ENCODE measurements around the gene TBC1D2B. TPM values are rescaled to one million over a fixed set of nuclear protein-coding genes. Genes with fewer than 3 reads are reported as not detected.

Gene TBC1D2B
- 24.2 and 49.1 TPM in 2 replicates for total RNA-seq

GRCh38 chr15:78077053-78077870, at the start of gene TBC1D2B:
TBC1D2B (minus strand) TSS chr15:78077711; CDS start chr15:78077652, 59 bp downstream.

GRCh38 chr15:78092261-78093041, 14.9 kb upstream of the TBC1D2B start, which contains the start of gene SH2D7:
SH2D7 (plus strand) TSS chr15:78092561; CDS start chr15:78092585, 24 bp downstream.

Other genes starting within 250 kb of the TBC1D2B start
- gene SH2D7, start 14.8 kb upstream of the TBC1D2B start, total RNA-seq = not detected in 2 replicates
- gene CIB2, start 53.7 kb upstream of the TBC1D2B start, total RNA-seq = 3.1 and 8.0 TPM in 2 replicates
- 43.2 and 52.8 TPM in 2 replicates for gene IDH3A, start 71.7 kb upstream of the TBC1D2B start, total RNA-seq
- not detected in 2 replicates for gene ACSBG1, start 156.9 kb upstream of the TBC1D2B start, total RNA-seq
- 0.88 and 2.2 TPM in 2 replicates for gene DNAJA4, start 186.9 kb upstream of the TBC1D2B start, total RNA-seq
- 42.1 and 53.5 TPM in 2 replicates for gene SKIC8, start 221.9 kb upstream of the TBC1D2B start, total RNA-seq